Fibroblast of lung (primary cell): ENCODE results near the gene PTPRM. TPM values are rescaled to one million over a fixed set of nuclear protein-coding genes. Genes with fewer than 3 reads are reported as not detected.

Source experiments
- DNase-seq, 2 donors: peaks; one replicate each; pipeline versions ENCODE4 v3.0.0 to v3.0.0-alpha.2; 2010; ENCODE audit warnings: low read depth in 2 of 2
- H2AFZ ChIP-seq: 2 replicates; pipeline ENCODE4 v1.5.1; 2012; ENCODE audit warnings: low read length, control low read depth, inconsistent platforms
- H3K27ac ChIP-seq: 2 replicates; pipeline ENCODE4 v1.5.1; 2011; ENCODE audit warnings: low read length, control low read depth; ENCODE audit not compliant: insufficient read depth
- H3K27me3 ChIP-seq: 2 replicates; pipeline ENCODE4 v1.5.1; 2011; ENCODE audit warnings: mild to moderate bottlenecking, low read length; ENCODE audit not compliant: control insufficient read depth, insufficient read depth
- H3K36me3 ChIP-seq: 2 replicates; pipeline ENCODE4 v1.5.1; 2011; ENCODE audit warnings: low read length; ENCODE audit not compliant: control insufficient read depth, insufficient read depth
- H3K4me1 ChIP-seq: 2 replicates; pipeline ENCODE4 v1.5.1; 2011; ENCODE audit warnings: low read length; ENCODE audit not compliant: control insufficient read depth, insufficient read depth; ENCODE audit errors: extremely low read depth
- H3K4me2 ChIP-seq: 2 replicates; pipeline ENCODE4 v1.5.1; 2011; ENCODE audit warnings: low read length, control low read depth; ENCODE audit not compliant: insufficient read depth; ENCODE audit errors: extremely low read depth
- H3K4me3 ChIP-seq, 4 experiments: fragments of 200-600 bp in 1 of 4; sonication (generic) in 1 of 4; replicated peaks in 1 of 4; 2 replicates each; pipeline ENCODE4 v1.5.1; 2011 to 2016; ENCODE audit warnings: low read length in 4 of 4, low read depth in 3 of 4, mild to moderate bottlenecking in 3 of 4, control low read depth in 2 of 4, inconsistent platforms in 1 of 4, mixed read lengths in 1 of 4; ENCODE audit not compliant: insufficient read depth in 1 of 4; ENCODE audit errors: control extremely low read depth in 1 of 4
- H3K79me2 ChIP-seq: 2 replicates; pipeline ENCODE4 v1.5.1; 2012; ENCODE audit warnings: mild to moderate bottlenecking, low read length, inconsistent platforms; ENCODE audit not compliant: control insufficient read depth, insufficient read depth
- H3K9ac ChIP-seq: 2 replicates; pipeline ENCODE4 v1.5.1; 2011; ENCODE audit warnings: mild to moderate bottlenecking, low read length, control low read depth; ENCODE audit not compliant: insufficient read depth
- H3K9me3 ChIP-seq: 2 replicates; pipeline ENCODE4 v1.5.1; 2012; ENCODE audit warnings: low read depth, low read length; ENCODE audit not compliant: control insufficient read depth, insufficient read depth
- H4K20me1 ChIP-seq: 2 replicates; pipeline ENCODE4 v1.5.1; 2011; ENCODE audit warnings: low read length; ENCODE audit not compliant: control insufficient read depth, insufficient read depth; ENCODE audit errors: extremely low read depth
- CTCF ChIP-seq, 2 donors: IDR thresholded peaks in 1 of 2; conservative IDR thresholded peaks in 1 of 2; 1 replicate in 1 of 2; 2 replicates in 1 of 2; pipeline ENCODE4 v1.5.1; 2011 to 2012; ENCODE audit warnings: low read length in 2 of 2, control low read depth in 1 of 2, inconsistent platforms in 1 of 2, low read depth in 1 of 2, mild to moderate bottlenecking in 1 of 2
- EZH2 ChIP-seq: IDR thresholded peaks from 2 replicates; pipeline ENCODE4 v1.5.1; 2012; ENCODE audit warnings: low read length, control low read depth, mild to moderate bottlenecking; ENCODE audit errors: missing control alignments
- polyA plus RNA-seq, 2 donors: library from polyadenylated mRNA; depleted of rRNA in 1 of 2; stranded (reverse) in 1 of 2; unstranded in 1 of 2; fragments of >200 nt; gene quantifications; 2 replicates each; pipeline ENCODE4 v1.2.1, GENCODE V29; 2011 to 2012; ENCODE audit warnings: missing spikeins in 1 of 2
- total RNA-seq: library from RNA; depleted of rRNA; stranded (reverse); fragments of >200 nt; gene quantifications from 2 replicates; pipeline ENCODE4 v1.2.1, GENCODE V29; 2014

PTPRM gene
- total and polyA plus RNA-seq, 2 donors (not counting 1 experiment from before 2014, with no cell fraction given), result 86.6 to 87.0 TPM

- TF ChIP-seq EZH2 (no peak), CTCF (conservative IDR thresholded peaks at IDR 0.05 in 1 of 2, IDR thresholded peaks at IDR 0.05 in 1 of 2; ENCODE audit: low read depth in 1 of 2, low read length in 2 of 2) (peak in 1 of 2 donors; percentile 10)
- Histone ChIP-seq H2AFZ (no peak overlapping the region), H3K79me2 (no peaks in the 10 kb centered on the region), H3K4me1 (peaks cover 11% of the 10 kb centered on the region), H3K4me2 (peak overlapping the region; percentile 8), H3K27me3 (no peaks in the 10 kb centered on the region), H4K20me1 (no peaks in the 10 kb centered on the region), H3K36me3 (no peaks in the 10 kb centered on the region), H3K4me3 (no peak overlapping the region), H3K9me3 (no peaks in the 10 kb centered on the region), H3K9ac (no peak overlapping the region), H3K27ac (no peak overlapping the region)
- peak; percentile 42 to 78 for DNase-seq
These were observed 59.9 kb downstream of the PTPRM start for GRCh38 chr18:7626922-7627440.

GRCh38 chr18:7629416-7629815, 62.3 kb downstream of the PTPRM start:
- Histone ChIP-seq H4K20me1 (no peaks in the 10 kb centered on the region), H3K9me3 (no peaks in the 10 kb centered on the region), H3K4me2 (no peak overlapping the region), H3K36me3 (no peaks in the 10 kb centered on the region), H3K4me1 (peaks cover 11% of the 10 kb centered on the region), H3K27me3 (no peaks in the 10 kb centered on the region), H3K79me2 (no peaks in the 10 kb centered on the region), H3K9ac (no peak overlapping the region), H2AFZ (no peak overlapping the region), H3K27ac (no peak overlapping the region), H3K4me3 (no peak overlapping the region)
- DNase-seq, result no peak
- TF ChIP-seq EZH2 (no peak), CTCF (conservative IDR thresholded peaks at IDR 0.05 in 1 of 2, IDR thresholded peaks at IDR 0.05 in 1 of 2; ENCODE audit: low read depth in 1 of 2, low read length in 2 of 2) (no peak)

- H4K20me1 ChIP-seq, result no peaks in the 10 kb centered on the region
- no peaks in the 10 kb centered on the region for H3K36me3 ChIP-seq
- H3K4me3 ChIP-seq, result no peak overlapping the region
- H3K4me2 ChIP-seq, result no peak overlapping the region
- no peak for DNase-seq
- H3K9me3 ChIP-seq, result no peaks in the 10 kb centered on the region
- H3K9ac ChIP-seq, result no peak overlapping the region
- no peak overlapping the region for H3K27ac ChIP-seq
- no peaks in the 10 kb centered on the region for H3K79me2 ChIP-seq
- H2AFZ ChIP-seq, result no peak overlapping the region
- no peaks in the 10 kb centered on the region for H3K27me3 ChIP-seq
- TF ChIP-seq CTCF (conservative IDR thresholded peaks at IDR 0.05 in 1 of 2, IDR thresholded peaks at IDR 0.05 in 1 of 2; ENCODE audit: low read depth in 1 of 2, low read length in 2 of 2) (no peak), EZH2 (no peak)
- H3K4me1 ChIP-seq, result peaks cover 11% of the 10 kb centered on the region
These were observed 63.8 kb downstream of the PTPRM start for GRCh38 chr18:7630731-7631442.
